ENCODE data around the gene SPNS2. TPM values are rescaled to one million over a fixed set of nuclear protein-coding genes. Genes with fewer than 3 reads are reported as not detected.

SPNS2 gene
- total and polyA plus RNA-seq, 2 of the 8 experiments (the other 6 are each of a cell fraction or from before 2014, with no cell fraction given), result 1.2 to 1.5 TPM

- no peak for DNase-seq (ENCODE audit: low read depth in 1 of 2, low spot score in 2 of 2)
- Histone ChIP-seq H3K4me2 (ENCODE audit: insufficient read depth in 1 of 2, low read depth in 2 of 2, low read length in 2 of 2) (no peak overlapping the region), H2BK20ac (ENCODE audit: low read length) (no peak overlapping the region), H2BK12ac (ENCODE audit: low read depth, low read length) (no peak overlapping the region), H3K56ac (replicated peaks; ENCODE audit: insufficient read length, low read depth, low read length) (no peak overlapping the region), H3K14ac (ENCODE audit: insufficient read length) (no peak overlapping the region), H2BK5ac (ENCODE audit: low read depth, low read length) (no peak overlapping the region), H4K5ac (ENCODE audit: insufficient read length, low read depth, low read length) (no peak overlapping the region), H3K27ac (ENCODE audit: low read depth, low read length) (no peak overlapping the region), H3K4me1 (replicated peaks in 1 of 4; ENCODE audit: control insufficient read depth in 3 of 4, insufficient read depth in 4 of 4, low read length in 3 of 4) (0 out of 7 replicates have a peak, but pooled peaks cover 0 to 2% (median 0%) of the 10 kb centered on the region in 4 experiments), H3K9ac (replicated peaks in 1 of 4; ENCODE audit: extremely low read depth in 1 of 4, low read depth in 3 of 4, low read length in 3 of 4) (no peak overlapping the region), H3K4me3 (ENCODE audit: extremely low read depth in 1 of 4, insufficient read depth in 2 of 4, low read depth in 3 of 4, low read length in 4 of 4) (no peak overlapping the region), H4K91ac (replicated peaks; ENCODE audit: insufficient read length, low read length) (no peak overlapping the region), H2AK5ac (ENCODE audit: low read depth, low read length) (no peak overlapping the region), H4K8ac (ENCODE audit: extremely low read depth, insufficient read depth, low read length) (no peak overlapping the region), H3K9me3 (ENCODE audit: insufficient read depth in 2 of 2, low read depth in 1 of 2, low read length in 1 of 2) (no peaks in the 10 kb centered on the region), H4K20me1 (replicated peaks in 1 of 2; ENCODE audit: control insufficient read depth in 1 of 2, insufficient read depth in 2 of 2, low read length in 2 of 2) (no peaks in the 10 kb centered on the region), H2BK15ac (ENCODE audit: low read length) (no peak overlapping the region), H2AFZ (ENCODE audit: low read length) (peak overlapping the region; percentile 41; the same call in 1 of the 2 replicates), H3K36me3 (ENCODE audit: control insufficient read depth in 2 of 4, insufficient read depth in 4 of 4, low read length in 3 of 4) (no peaks in the 10 kb centered on the region), H3K79me1 (ENCODE audit: low read depth, low read length) (no peaks in the 10 kb centered on the region), H3K23ac (ENCODE audit: insufficient read length) (no peak overlapping the region), H3K4ac (replicated peaks; ENCODE audit: insufficient read length, low read depth, low read length) (no peak overlapping the region), H2BK120ac (replicated peaks; ENCODE audit: low read depth, low read length) (no peak overlapping the region), H3K79me2 (ENCODE audit: control insufficient read depth in 1 of 2, insufficient read depth in 2 of 2, low read length in 2 of 2) (no peaks in the 10 kb centered on the region), H3K23me2 (ENCODE audit: low read depth, low read length) (no peaks in the 10 kb centered on the region), H3K27me3 (replicated peaks in 1 of 4; ENCODE audit: control insufficient read depth in 3 of 4, extremely low read depth in 1 of 4, insufficient read depth in 3 of 4, low read length in 3 of 4) (no peaks in the 10 kb centered on the region), H3K18ac (ENCODE audit: extremely low read depth, low read length) (no peak overlapping the region)
- TF ChIP-seq ASH2L (IDR thresholded peaks at IDR 0.05; ENCODE audit: low read length), result no peak
- WGBS, 2 experiments (ENCODE audit: extremely low coverage in 1 of 2, insufficient coverage in 1 of 2, insufficient read length in 1 of 2, insufficient replicate concordance in 2 of 2, low coverage in 1 of 2, low lambda C conversion rate in 2 of 2, missing lambda C conversion rate in 1 of 2), result 91% methylated on average over 3 of the region's 3 CpGs; no CpG with 5 or more reads in 1 of the 2 experiments
- no peak for FAIRE-seq
- POLR2A ChIA-PET (ENCODE audit: partially characterized antibody), result interaction anchor here (1.0 kb wide), 1 partner anchor 9 kb away, joined by 3 read pairs; no protein-coding TSS in a partner anchor
- CTCF ChIA-PET (ENCODE audit: partially characterized antibody), result interaction anchor here (0.9 to 1.5 kb wide), 6 partner anchors 19 to 91 kb away, joined by 3 to 5 read pairs (median 3); no protein-coding TSS in a partner anchor
Observed at GRCh38 chr17:4472286-4472685, 26.4 kb upstream of the SPNS2 start.
